Thyroid gland (tissue), 4 donors: Measurements from ENCODE around the gene TOM1L2.

Source experiments
- POLR2A ChIP-seq, 2 donors: fragments of 450-650 bp; IDR thresholded peaks; one replicate each; pipeline ENCODE4 v1.6.1; 2017; ENCODE audit warnings: antibody characterized with exemption in 2 of 2, mild to moderate bottlenecking in 2 of 2, moderate library complexity in 1 of 2
- TF ChIP-seq, protein P1 (sequence below), 6 experiments: fragments of 200-600 bp in 3 of 6; fragments of 450-650 bp in 3 of 6; sonication (generic) in 3 of 6; IDR thresholded peaks; one replicate each; pipeline ENCODE4 v1.5.1; 2016 to 2019; ENCODE audit warnings: antibody characterized with exemption in 6 of 6, mild to moderate bottlenecking in 2 of 6, inconsistent platforms in 1 of 6, moderate library complexity in 1 of 6

GRCh38 chr17:17842111-17842876 is 129.9 kb downstream of the TOM1L2 start:
- no peak for TF ChIP-seq POLR2A (IDR thresholded peaks at IDR 0.05)
- TF ChIP-seq, protein P1, sequence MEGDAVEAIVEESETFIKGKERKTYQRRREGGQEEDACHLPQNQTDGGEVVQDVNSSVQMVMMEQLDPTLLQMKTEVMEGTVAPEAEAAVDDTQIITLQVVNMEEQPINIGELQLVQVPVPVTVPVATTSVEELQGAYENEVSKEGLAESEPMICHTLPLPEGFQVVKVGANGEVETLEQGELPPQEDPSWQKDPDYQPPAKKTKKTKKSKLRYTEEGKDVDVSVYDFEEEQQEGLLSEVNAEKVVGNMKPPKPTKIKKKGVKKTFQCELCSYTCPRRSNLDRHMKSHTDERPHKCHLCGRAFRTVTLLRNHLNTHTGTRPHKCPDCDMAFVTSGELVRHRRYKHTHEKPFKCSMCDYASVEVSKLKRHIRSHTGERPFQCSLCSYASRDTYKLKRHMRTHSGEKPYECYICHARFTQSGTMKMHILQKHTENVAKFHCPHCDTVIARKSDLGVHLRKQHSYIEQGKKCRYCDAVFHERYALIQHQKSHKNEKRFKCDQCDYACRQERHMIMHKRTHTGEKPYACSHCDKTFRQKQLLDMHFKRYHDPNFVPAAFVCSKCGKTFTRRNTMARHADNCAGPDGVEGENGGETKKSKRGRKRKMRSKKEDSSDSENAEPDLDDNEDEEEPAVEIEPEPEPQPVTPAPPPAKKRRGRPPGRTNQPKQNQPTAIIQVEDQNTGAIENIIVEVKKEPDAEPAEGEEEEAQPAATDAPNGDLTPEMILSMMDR (IDR thresholded peaks at IDR 0.05), result no peak
